Smooth muscle cell (in vitro differentiated cells): ENCODE measurements around the gene LCE6A. TPM values are rescaled to one million over a fixed set of nuclear protein-coding genes. Genes with fewer than 3 reads are reported as not detected.

Source experiments
- DNase-seq: peaks from one replicate; lab custom pipeline; 2025; ENCODE audit not compliant: unreplicated experiment; lab: John Stamatoyannopoulos, UW
- H2AFZ ChIP-seq: fragments of 200-600 bp; sonication (generic); 2 replicates; pipeline ENCODE4 v1.6.0; 2016; ENCODE audit warnings: antibody characterized with exemption, low read depth, mild to moderate bottlenecking
- H3F3A ChIP-seq: fragments of 200-600 bp; sonication (generic); 2 replicates; pipeline ENCODE4 v1.6.0; 2017; ENCODE audit warnings: antibody characterized with exemption, low read depth
- H3K27ac ChIP-seq: fragments of 200-600 bp; sonication (generic); 2 replicates; pipeline ENCODE4 v1.5.1; 2016; ENCODE audit warnings: low read depth, mild to moderate bottlenecking
- H3K27me3 ChIP-seq: fragments of 200-600 bp; sonication (generic); 2 replicates; pipeline ENCODE4 v1.6.1; 2016; ENCODE audit warnings: low read depth, mild to moderate bottlenecking
- H3K36me3 ChIP-seq: fragments of 200-600 bp; sonication (generic); 2 replicates; pipeline ENCODE4 v1.5.1; 2016; ENCODE audit warnings: low read depth
- H3K4me1 ChIP-seq: fragments of 200-600 bp; sonication (generic); 2 replicates; pipeline ENCODE4 v1.5.1; 2016; ENCODE audit warnings: low read depth
- H3K4me2 ChIP-seq: fragments of 200-600 bp; sonication (generic); 2 replicates; pipeline ENCODE4 v1.6.0; 2016; ENCODE audit warnings: mild to moderate bottlenecking
- H3K4me3 ChIP-seq: fragments of 200-600 bp; sonication (generic); 2 replicates; pipeline ENCODE4 v1.5.1; 2016; ENCODE audit warnings: mild to moderate bottlenecking
- H3K79me2 ChIP-seq: fragments of 200-600 bp; sonication (generic); 2 replicates; pipeline ENCODE4 v1.6.0; 2016; ENCODE audit warnings: low read depth, mild to moderate bottlenecking
- H3K9ac ChIP-seq: fragments of 200-600 bp; sonication (generic); 2 replicates; pipeline ENCODE4 v1.6.0; 2016; ENCODE audit warnings: low read depth
- H3K9me3 ChIP-seq: fragments of 200-600 bp; sonication (generic); replicated peaks from 2 replicates; pipeline ENCODE4 v1.5.1; 2016; ENCODE audit warnings: low read depth
- H4K20me1 ChIP-seq: fragments of 200-600 bp; sonication (generic); 2 replicates; pipeline ENCODE4 v1.6.0; 2016; ENCODE audit warnings: low read depth
- CTCF ChIP-seq: fragments of 200-600 bp; sonication (generic); IDR thresholded peaks from 2 replicates; pipeline ENCODE4 v1.5.1; 2017; ENCODE audit warnings: borderline replicate concordance, mild to moderate bottlenecking, antibody characterized with exemption; ENCODE audit not compliant: insufficient read depth, poor library complexity, severe bottlenecking
- WGBS: methylation state at CpG from one replicate; pipeline ENCODE4 v1.1.7; 2016; ENCODE audit warnings: low lambda C conversion rate; 5-methylcytosine and 5-hydroxymethylcytosine counted together
- polyA plus RNA-seq: library from polyadenylated mRNA; unstranded; fragments of >200 nt; fragmentation: Nextera tagmentation; extraction: Ambion mirVana; gene quantifications from 2 replicates; pipeline ENCODE4 v1.2.1, GENCODE V29; 2016
- total RNA-seq: library from RNA; depleted of rRNA; stranded (reverse); fragments of >200 nt; gene quantifications from 2 replicates; pipeline ENCODE4 v1.2.3, GENCODE V29; 2014

The LCE6A gene
- total and polyA plus RNA-seq, 2 experiments from 2014 or later = not detected

GRCh38 chr1:152886758-152887409 is 44.2 kb downstream of the LCE6A start:
- Histone ChIP-seq H3K27ac (no peak overlapping the region), H2AFZ (no peak overlapping the region), H3K4me3 (no peak overlapping the region), H3K4me1 (no peaks in the 10 kb centered on the region), H4K20me1 (no peaks in the 10 kb centered on the region), H3K9me3 (no peaks in the 10 kb centered on the region), H3K36me3 (no peaks in the 10 kb centered on the region), H3K9ac (no peak overlapping the region), H3K79me2 (no peaks in the 10 kb centered on the region), H3K27me3 (no peaks in the 10 kb centered on the region), H3F3A (no peaks in the 10 kb centered on the region), H3K4me2 (no peak overlapping the region)
- no peak for DNase-seq
- TF ChIP-seq CTCF = no peak
- WGBS = 58% methylated on average over 8 of the region's 8 CpGs

GRCh38 chr1:152888126-152888525 is 45.5 kb downstream of the LCE6A start:
- no peak overlapping the region for H3K4me2 ChIP-seq
- H3K27ac ChIP-seq = no peak overlapping the region
- H3K4me1 ChIP-seq = no peaks in the 10 kb centered on the region
- H3K36me3 ChIP-seq = no peaks in the 10 kb centered on the region
- DNase-seq = no peak
- no peak overlapping the region for H3K4me3 ChIP-seq
- H3K27me3 ChIP-seq = no peaks in the 10 kb centered on the region
- no peak for TF ChIP-seq CTCF
- no peaks in the 10 kb centered on the region for H4K20me1 ChIP-seq
- no peak overlapping the region for H3K9ac ChIP-seq
- H3F3A ChIP-seq = no peaks in the 10 kb centered on the region
- WGBS = 93% methylated on average over 1 of the region's 1 CpG
- no peaks in the 10 kb centered on the region for H3K9me3 ChIP-seq
- no peak overlapping the region for H2AFZ ChIP-seq
- no peaks in the 10 kb centered on the region for H3K79me2 ChIP-seq

Other genes starting within 250 kb of the LCE6A start
- gene LCE3C, start 242.6 kb upstream of the LCE6A start, total RNA-seq = not detected in 2 replicates
- not detected in 2 replicates for gene LCE3C, start 242.6 kb upstream of the LCE6A start, polyA plus RNA-seq
- gene LCE3B, start 229.0 kb upstream of the LCE6A start, total RNA-seq = not detected in 2 replicates
- gene LCE3B, start 229.0 kb upstream of the LCE6A start, polyA plus RNA-seq = not detected in 2 replicates
- not detected in 2 replicates for gene LCE3A, start 219.8 kb upstream of the LCE6A start, total RNA-seq
- not detected in 2 replicates for gene LCE3A, start 219.8 kb upstream of the LCE6A start, polyA plus RNA-seq
- not detected in 2 replicates for gene LCE2D, start 179.5 kb upstream of the LCE6A start, total RNA-seq
- gene LCE2D, start 179.5 kb upstream of the LCE6A start, polyA plus RNA-seq = not detected in 2 replicates
- not detected in 2 replicates for gene LCE2C, start 167.6 kb upstream of the LCE6A start, total RNA-seq
- not detected in 2 replicates for gene LCE2C, start 167.6 kb upstream of the LCE6A start, polyA plus RNA-seq
- gene LCE2B, start 156.7 kb upstream of the LCE6A start, total RNA-seq = not detected in 2 replicates
- gene LCE2B, start 156.7 kb upstream of the LCE6A start, polyA plus RNA-seq = not detected in 2 replicates
- gene LCE2A, start 144.5 kb upstream of the LCE6A start, total RNA-seq = not detected in 2 replicates
- gene LCE2A, start 144.5 kb upstream of the LCE6A start, polyA plus RNA-seq = not detected in 2 replicates
- gene LCE4A, start 134.7 kb upstream of the LCE6A start, total RNA-seq = not detected in 2 replicates
- gene LCE4A, start 134.7 kb upstream of the LCE6A start, polyA plus RNA-seq = not detected in 2 replicates
- gene KPRP, start 84.8 kb upstream of the LCE6A start, total RNA-seq = not detected in 2 replicates
- not detected in 2 replicates for gene KPRP, start 84.8 kb upstream of the LCE6A start, polyA plus RNA-seq
- not detected in 2 replicates for gene LCE1F, start 67.7 kb upstream of the LCE6A start, total RNA-seq
- gene LCE1F, start 67.7 kb upstream of the LCE6A start, polyA plus RNA-seq = not detected in 2 replicates
- not detected in 2 replicates for gene LCE1E, start 56.6 kb upstream of the LCE6A start, total RNA-seq
- not detected in 2 replicates for gene LCE1E, start 56.6 kb upstream of the LCE6A start, polyA plus RNA-seq
- not detected in 2 replicates for gene LCE1D, start 46.1 kb upstream of the LCE6A start, total RNA-seq
- gene LCE1D, start 46.1 kb upstream of the LCE6A start, polyA plus RNA-seq = not detected in 2 replicates
- gene LCE1C, start 36.2 kb upstream of the LCE6A start, total RNA-seq = not detected in 2 replicates
- gene LCE1C, start 36.2 kb upstream of the LCE6A start, polyA plus RNA-seq = not detected in 2 replicates
- not detected in 2 replicates for gene LCE1B, start 30.9 kb upstream of the LCE6A start, total RNA-seq
- gene LCE1B, start 30.9 kb upstream of the LCE6A start, polyA plus RNA-seq = not detected in 2 replicates
- not detected in 2 replicates for gene LCE1A, start 15.4 kb upstream of the LCE6A start, total RNA-seq
- not detected in 2 replicates for gene LCE1A, start 15.4 kb upstream of the LCE6A start, polyA plus RNA-seq
- gene LCE7A, start 17.1 kb downstream of the LCE6A start, total RNA-seq = not detected in 2 replicates
- gene LCE7A, start 17.1 kb downstream of the LCE6A start, polyA plus RNA-seq = not detected in 2 replicates
- gene SMCP, start 35.5 kb downstream of the LCE6A start, total RNA-seq = not detected in 2 replicates
- not detected in 2 replicates for gene SMCP, start 35.5 kb downstream of the LCE6A start, polyA plus RNA-seq
- 0.67 and 0.94 TPM in 2 replicates for gene IVL, start 65.7 kb downstream of the LCE6A start, total RNA-seq
- gene IVL, start 65.7 kb downstream of the LCE6A start, polyA plus RNA-seq = 0.45 and 0.47 TPM in 2 replicates
- 3.2 TPM in 1 of 2 replicates, not detected in the other for gene SPRR5, start 104.3 kb downstream of the LCE6A start, total RNA-seq
- gene SPRR5, start 104.3 kb downstream of the LCE6A start, polyA plus RNA-seq = 0.22 TPM in 1 of 2 replicates, not detected in the other
- gene SPRR4, start 127.8 kb downstream of the LCE6A start, total RNA-seq = 5.9 TPM in 1 of 2 replicates, not detected in the other
- 0.43 TPM in 1 of 2 replicates, not detected in the other for gene SPRR4, start 127.8 kb downstream of the LCE6A start, polyA plus RNA-seq
- not detected in 2 replicates for gene SPRR1A, start 141.2 kb downstream of the LCE6A start, total RNA-seq
- 14.9 and 18.0 TPM in 2 replicates for gene SPRR1A, start 141.2 kb downstream of the LCE6A start, polyA plus RNA-seq
- 55.2 and 107 TPM in 2 replicates for gene SPRR3, start 158.9 kb downstream of the LCE6A start, total RNA-seq
- 15.3 and 24.9 TPM in 2 replicates for gene SPRR3, start 158.9 kb downstream of the LCE6A start, polyA plus RNA-seq
- gene SPRR1B, start 188.3 kb downstream of the LCE6A start, total RNA-seq = 23.8 and 46.5 TPM in 2 replicates
- gene SPRR1B, start 188.3 kb downstream of the LCE6A start, polyA plus RNA-seq = 38.0 and 82.8 TPM in 2 replicates
- 8.8 and 12.4 TPM in 2 replicates for gene SPRR2D, start 198.3 kb downstream of the LCE6A start, total RNA-seq
- 8.1 and 16.9 TPM in 2 replicates for gene SPRR2D, start 198.3 kb downstream of the LCE6A start, polyA plus RNA-seq
- gene SPRR2A, start 214.7 kb downstream of the LCE6A start, total RNA-seq = not detected in 2 replicates
- 0.45 and 1.5 TPM in 2 replicates for gene SPRR2A, start 214.7 kb downstream of the LCE6A start, polyA plus RNA-seq
- not detected in 2 replicates for gene SPRR2B, start 228.8 kb downstream of the LCE6A start, total RNA-seq
- 2.8 TPM in 1 of 2 replicates, not detected in the other for gene SPRR2B, start 228.8 kb downstream of the LCE6A start, polyA plus RNA-seq